SU-DHL-6 (cell line): ENCODE results near the gene HK2.

Experiments used
- H2AFZ ChIP-seq: fragments of 200-600 bp; sonication (generic); 2 replicates; pipeline ENCODE4 v1.6.1; 2014; ENCODE audit warnings: low read depth, mild to moderate bottlenecking, moderate library complexity, mixed read lengths, antibody characterized with exemption, low read length; ENCODE audit not compliant: severe bottlenecking
- H3F3A ChIP-seq: fragments of 200-600 bp; shearing (Covaris generic); 2 replicates; pipeline ENCODE4 v1.6.0; 2016; ENCODE audit warnings: antibody characterized with exemption, mild to moderate bottlenecking; ENCODE audit not compliant: insufficient read depth
- H3K27ac ChIP-seq: fragments of 200-600 bp; sonication (generic); 2 replicates; pipeline ENCODE4 v1.5.1; 2016; ENCODE audit warnings: low read depth, mild to moderate bottlenecking, low read length, moderate library complexity, mixed read lengths
- H3K27me3 ChIP-seq: fragments of 200-600 bp; sonication (generic), shearing (Covaris generic); 2 replicates; pipeline ENCODE4 v1.6.0; 2014; ENCODE audit warnings: mild to moderate bottlenecking, low read length
- H3K36me3 ChIP-seq: fragments of 200-600 bp; sonication (generic); 2 replicates; pipeline ENCODE4 v1.6.1; 2014; ENCODE audit warnings: mild to moderate bottlenecking, low read length, mixed read lengths
- H3K4me2 ChIP-seq: fragments of 300-600, 200-600 bp; shearing (Covaris generic), sonication (generic); 2 replicates; pipeline ENCODE4 v1.6.0; 2014; ENCODE audit warnings: low read length, low read depth, mild to moderate bottlenecking; ENCODE audit not compliant: poor library complexity, severe bottlenecking
- H3K4me3 ChIP-seq: fragments of 200-600 bp; sonication (generic); 2 replicates; pipeline ENCODE4 v1.5.1; 2014; ENCODE audit warnings: antibody characterized with exemption, low read length, mild to moderate bottlenecking, mixed read lengths; ENCODE audit not compliant: insufficient read depth, poor library complexity, severe bottlenecking
- H3K79me2 ChIP-seq: fragments of 200-600 bp; sonication (generic); 2 replicates; pipeline ENCODE4 v1.6.1; 2014; ENCODE audit warnings: mild to moderate bottlenecking, low read length, moderate library complexity; ENCODE audit not compliant: insufficient read depth
- H3K9ac ChIP-seq: fragments of 200-600 bp; sonication (generic); 2 replicates; pipeline ENCODE4 v1.7.0; 2014; ENCODE audit warnings: mild to moderate bottlenecking, low read length
- H3K9me2 ChIP-seq: fragments of 200-600 bp; sonication (generic); replicated peaks from 2 replicates; pipeline ENCODE4 v1.6.1; 2014; ENCODE audit warnings: low read length; ENCODE audit not compliant: insufficient read depth
- H3K9me3 ChIP-seq: fragments of 200-600 bp; sonication (generic); 2 replicates; pipeline ENCODE4 v1.6.1; 2014; ENCODE audit warnings: low read length, mixed read lengths; ENCODE audit not compliant: insufficient read depth
- H4K20me1 ChIP-seq: fragments of 200-600 bp; sonication (generic); 2 replicates; pipeline ENCODE4 v1.6.1; 2014; ENCODE audit warnings: low read depth, mild to moderate bottlenecking, antibody characterized with exemption, low read length, moderate library complexity, mixed read lengths
- CTCF ChIP-seq: fragments of 200-600 bp; sonication (generic); IDR thresholded peaks from one replicate; pipeline ENCODE4 v1.5.1; 2017; ENCODE audit warnings: antibody characterized with exemption, mild to moderate bottlenecking, low read length, moderate library complexity; ENCODE audit not compliant: insufficient read depth, poor library complexity, severe bottlenecking
- EZH2phosphoT487 ChIP-seq: fragments of 200-600 bp; sonication (generic), shearing (Covaris generic); conservative IDR thresholded peaks from 2 replicates; pipeline ENCODE4 v1.6.1; 2018; ENCODE audit warnings: mild to moderate bottlenecking, antibody characterized with exemption, low read length, moderate library complexity, mixed read lengths

HK2 gene

GRCh38 chr2:74860521-74860920, 26.6 kb downstream of the HK2 start:
- Histone ChIP-seq H3K4me3 (no peak overlapping the region), H3K4me2 (no peak overlapping the region), H3K27ac (no peak overlapping the region), H3K9me2 (no peaks in the 10 kb centered on the region), H2AFZ (no peak overlapping the region), H3K36me3 (peaks cover 5% of the 10 kb centered on the region; the same call in 1 of the 2 replicates), H3K9ac (no peak overlapping the region), H4K20me1 (no peaks in the 10 kb centered on the region; the same call in 1 of the 2 replicates), H3K27me3 (no peaks in the 10 kb centered on the region), H3F3A (no peaks in the 10 kb centered on the region), H3K79me2 (peaks cover 29% of the 10 kb centered on the region), H3K9me3 (no peaks in the 10 kb centered on the region)
- TF ChIP-seq EZH2phosphoT487 (no peak), CTCF (no peak)

GRCh38 chr2:74861531-74861930, 27.6 kb downstream of the HK2 start:
- Histone ChIP-seq H2AFZ (no peak overlapping the region), H3K36me3 (peaks cover 2% of the 10 kb centered on the region; the same call in 1 of the 2 replicates), H3K4me3 (no peak overlapping the region), H3K27me3 (no peaks in the 10 kb centered on the region), H3K9me3 (no peaks in the 10 kb centered on the region), H3K27ac (no peak overlapping the region), H3K9me2 (no peaks in the 10 kb centered on the region), H3K9ac (no peak overlapping the region), H4K20me1 (no peaks in the 10 kb centered on the region; the same call in 1 of the 2 replicates), H3F3A (no peaks in the 10 kb centered on the region), H3K79me2 (peaks cover 29% of the 10 kb centered on the region), H3K4me2 (no peak overlapping the region)
- TF ChIP-seq CTCF, result no peak
- no peak for TF ChIP-seq EZH2phosphoT487

GRCh38 chr2:74862020-74862964, 28.4 kb downstream of the HK2 start:
- no peaks in the 10 kb centered on the region; the same call in 1 of the 2 replicates for H4K20me1 ChIP-seq
- no peaks in the 10 kb centered on the region for H3K9me2 ChIP-seq
- no peaks in the 10 kb centered on the region for H3K9me3 ChIP-seq
- no peak overlapping the region for H2AFZ ChIP-seq
- no peak overlapping the region for H3K4me3 ChIP-seq
- no peaks in the 10 kb centered on the region; the same call in 1 of the 2 replicates for H3K36me3 ChIP-seq
- no peak overlapping the region for H3K4me2 ChIP-seq
- no peak for TF ChIP-seq EZH2phosphoT487
- no peak for TF ChIP-seq CTCF
- no peaks in the 10 kb centered on the region for H3F3A ChIP-seq
- peaks cover 29% of the 10 kb centered on the region for H3K79me2 ChIP-seq
- H3K9ac ChIP-seq, result no peak overlapping the region
- H3K27ac ChIP-seq, result no peak overlapping the region
- no peaks in the 10 kb centered on the region for H3K27me3 ChIP-seq
